Osteoblast (primary cell): ENCODE results near the gene CD44. TPM values are rescaled to one million over a fixed set of nuclear protein-coding genes. Genes with fewer than 3 reads are reported as not detected.
A peak's percentile ranks its signal among the peaks of the same experiment; 100 is the strongest.

Source experiments
- DNase-seq: peaks from one replicate; pipeline ENCODE4 v3.0.0; 2011; ENCODE audit warnings: low spot score, mixed read lengths; ENCODE audit not compliant: insufficient read length; ENCODE audit errors: missing footprints
- H2AFZ ChIP-seq: 2 replicates; pipeline ENCODE4 v1.6.0; 2011; ENCODE audit warnings: mild to moderate bottlenecking, low read length
- H3K27ac ChIP-seq: 2 replicates; pipeline ENCODE4 v1.5.1; 2011; ENCODE audit warnings: mild to moderate bottlenecking, low read depth, low read length, moderate library complexity
- H3K27me3 ChIP-seq: 2 replicates; pipeline ENCODE4 v1.6.0; 2012; ENCODE audit warnings: mild to moderate bottlenecking, control low read depth, inconsistent platforms, low read length, moderate library complexity; ENCODE audit not compliant: insufficient read depth
- H3K36me3 ChIP-seq: 2 replicates; pipeline ENCODE4 v1.5.1; 2011; ENCODE audit warnings: mild to moderate bottlenecking, low read length, control low read depth, moderate library complexity; ENCODE audit not compliant: insufficient read depth
- H3K4me1 ChIP-seq: 2 replicates; pipeline ENCODE4 v1.5.1; 2011; ENCODE audit warnings: mild to moderate bottlenecking, low read length, control low read depth, moderate library complexity; ENCODE audit not compliant: insufficient read depth
- H3K4me2 ChIP-seq: 2 replicates; pipeline ENCODE4 v1.6.0; 2011; ENCODE audit warnings: mild to moderate bottlenecking, low read length; ENCODE audit not compliant: insufficient read depth
- H3K4me3 ChIP-seq: fragments of 200-600 bp; sonication (generic); 3 replicates; pipeline ENCODE4 v1.5.1; 2012; ENCODE audit warnings: mild to moderate bottlenecking, low read length, inconsistent platforms; ENCODE audit not compliant: insufficient read depth
- H3K79me2 ChIP-seq: 2 replicates; pipeline ENCODE4 v1.6.0; 2012; ENCODE audit warnings: mild to moderate bottlenecking, low read length, control low read depth, inconsistent platforms; ENCODE audit not compliant: insufficient read depth
- H3K9me3 ChIP-seq: 2 replicates; pipeline ENCODE4 v1.5.1; 2011; ENCODE audit warnings: low read depth, low read length, control low read depth
- H4K20me1 ChIP-seq: 2 replicates; pipeline ENCODE4 v1.6.0; 2012; ENCODE audit warnings: mild to moderate bottlenecking, low read length, control low read depth; ENCODE audit not compliant: insufficient read depth
- CTCF ChIP-seq: IDR thresholded peaks from 2 replicates; pipeline ENCODE4 v1.5.1; 2011; ENCODE audit warnings: mild to moderate bottlenecking, low read depth, low read length, moderate library complexity; ENCODE audit errors: extremely low read depth
- total RNA-seq: library from RNA; depleted of rRNA; stranded (reverse); fragments of >200 nt; gene quantifications from 2 replicates; pipeline ENCODE4 v1.2.3, GENCODE V29; 2012

The CD44 gene
- total RNA-seq, 1 donor, result 238 TPM

DNA sequence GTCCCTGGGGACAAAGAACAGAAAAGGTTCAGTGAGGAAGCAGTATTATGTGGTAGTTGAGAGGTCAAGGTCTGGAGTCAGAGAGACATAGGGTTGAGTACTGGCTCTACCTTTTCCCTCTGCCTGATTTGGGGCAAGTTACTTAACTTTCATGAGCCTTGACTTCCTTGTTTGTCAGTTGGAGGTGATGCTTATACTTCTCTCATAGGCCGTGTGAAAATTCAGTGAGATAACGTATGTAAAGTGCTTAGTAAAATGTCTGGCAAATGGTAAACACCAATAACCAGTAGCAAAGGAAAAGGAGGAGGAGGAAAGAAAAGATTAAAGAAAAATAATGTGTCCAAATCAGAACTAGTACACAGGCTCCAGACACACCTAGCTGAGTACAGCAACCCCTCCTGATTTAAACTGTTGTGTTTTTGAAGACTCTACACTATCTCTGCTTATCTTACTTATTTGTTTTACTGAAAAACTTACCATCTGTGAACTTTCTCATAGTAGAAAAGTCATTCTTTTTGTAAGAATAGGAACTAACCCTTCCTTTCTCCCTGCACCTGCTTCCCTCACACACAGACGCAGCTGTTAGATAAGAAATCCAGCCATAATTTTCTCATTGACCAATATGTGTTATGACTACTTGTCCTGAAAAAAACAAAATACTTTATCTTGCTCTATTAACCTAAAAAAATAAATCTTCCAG is 126.9 kb downstream of the CD44 start:
- H3K27me3 ChIP-seq, result no peaks in the 10 kb centered on the region
- no peak overlapping the region for H2AFZ ChIP-seq
- H3K9me3 ChIP-seq, result no peaks in the 10 kb centered on the region
- DNase-seq, result no peak
- no peaks in the 10 kb centered on the region for H4K20me1 ChIP-seq
- peaks cover 15% of the 10 kb centered on the region for H3K4me1 ChIP-seq
- no peak overlapping the region for H3K4me2 ChIP-seq
- H3K36me3 ChIP-seq, result no peaks in the 10 kb centered on the region
- H3K4me3 ChIP-seq, result no peak overlapping the region
- no peaks in the 10 kb centered on the region for H3K79me2 ChIP-seq
- no peak overlapping the region for H3K27ac ChIP-seq
- no peak for TF ChIP-seq CTCF

- Histone ChIP-seq H3K4me2 (peak overlapping the region; percentile 26), H4K20me1 (no peaks in the 10 kb centered on the region), H3K27ac (peak overlapping the region; percentile 54), H3K9me3 (no peaks in the 10 kb centered on the region), H3K4me1 (peaks cover 13% of the 10 kb centered on the region), H3K27me3 (no peaks in the 10 kb centered on the region), H3K79me2 (no peaks in the 10 kb centered on the region), H3K4me3 (no peak overlapping the region), H3K36me3 (no peaks in the 10 kb centered on the region), H2AFZ (no peak overlapping the region)
- no peak for TF ChIP-seq CTCF
- DNase-seq, result peak; percentile 46
These were observed 128.5 kb downstream of the CD44 start for GRCh38 chr11:35267504-35267903.

GRCh38 chr11:35270342-35270741 is 131.4 kb downstream of the CD44 start:
- Histone ChIP-seq H3K36me3 (no peaks in the 10 kb centered on the region), H3K9me3 (no peaks in the 10 kb centered on the region), H2AFZ (no peak overlapping the region), H3K4me1 (peaks cover 16% of the 10 kb centered on the region), H3K27ac (no peak overlapping the region), H3K27me3 (no peaks in the 10 kb centered on the region), H3K4me3 (no peak overlapping the region), H3K4me2 (no peak overlapping the region), H4K20me1 (no peaks in the 10 kb centered on the region), H3K79me2 (no peaks in the 10 kb centered on the region)
- DNase-seq, result no peak
- no peak for TF ChIP-seq CTCF

- Histone ChIP-seq H3K4me2 (no peak overlapping the region), H3K27me3 (no peaks in the 10 kb centered on the region), H3K36me3 (no peaks in the 10 kb centered on the region), H2AFZ (no peak overlapping the region), H3K4me3 (no peak overlapping the region), H3K79me2 (no peaks in the 10 kb centered on the region), H3K27ac (no peak overlapping the region), H4K20me1 (no peaks in the 10 kb centered on the region), H3K9me3 (no peaks in the 10 kb centered on the region), H3K4me1 (peaks cover 23% of the 10 kb centered on the region)
- no peak for DNase-seq
- TF ChIP-seq CTCF, result no peak
These were observed 132.1 kb downstream of the CD44 start for GRCh38 chr11:35271031-35271430.
